Esophagus squamous epithelium (tissue), 5 donors: Measurements from ENCODE around the gene PDP2. TPM values are rescaled to one million over a fixed set of nuclear protein-coding genes. Genes with fewer than 3 reads are reported as not detected.
"Not testable (repeated sequence)": the region's sequence is repeated elsewhere in the genome, so short reads cannot be mapped to it uniquely, and the experiment has no call there.

ENCODE experiments used
- DNase-seq: peaks from one replicate; lab custom pipeline; 2025; lab: John Stamatoyannopoulos, UW
- H3K27ac ChIP-seq, 4 donors: fragments of 200-600 bp; sonication (generic); one replicate each; pipeline ENCODE4 v1.5.1; 2016 to 2019; ENCODE audit warnings: mild to moderate bottlenecking in 1 of 4
- H3K27me3 ChIP-seq, 4 donors: fragments of 200-600 bp; sonication (generic); 1 replicate in 3 of 4; 2 replicates in 1 of 4; pipeline versions ENCODE4 v1.5.1 to v1.6.0; 2017 to 2021; ENCODE audit warnings: antibody characterized with exemption in 1 of 4
- H3K36me3 ChIP-seq, 3 donors: fragments of 200-600 bp; sonication (generic); one replicate each; pipeline ENCODE4 v1.5.1; 2016 to 2019
- H3K4me1 ChIP-seq, 3 donors: fragments of 200-600 bp; sonication (generic); one replicate each; pipeline ENCODE4 v1.5.1; 2017 to 2019
- H3K4me3 ChIP-seq, 4 donors: fragments of 200-600 bp; sonication (generic); 1 replicate in 3 of 4; 2 replicates in 1 of 4; pipeline ENCODE4 v1.5.1; 2016 to 2019; ENCODE audit warnings: mild to moderate bottlenecking in 2 of 4, moderate library complexity in 1 of 4
- H3K9me3 ChIP-seq, 3 donors: fragments of 200-600 bp; sonication (generic); one replicate each; pipeline ENCODE4 v1.5.1; 2016 to 2019
- CTCF ChIP-seq, 6 experiments: fragments of 450-650 bp in 4 of 6; fragments of 200-600 bp in 2 of 6; sonication (generic) in 2 of 6; IDR thresholded peaks; one replicate each; pipeline ENCODE4 v1.5.1; 2016 to 2019; ENCODE audit warnings: antibody characterized with exemption in 6 of 6, mild to moderate bottlenecking in 4 of 6, moderate library complexity in 4 of 6
- POLR2A ChIP-seq, 4 donors: fragments of 450-650 bp; IDR thresholded peaks; one replicate each; pipeline ENCODE4 v1.6.1; 2017; ENCODE audit warnings: antibody characterized with exemption in 4 of 4, mild to moderate bottlenecking in 4 of 4, moderate library complexity in 3 of 4
- WGBS, 2 donors: methylation state at CpG; one replicate each; pipeline ENCODE4 v1.1.5; 2018; 5-methylcytosine and 5-hydroxymethylcytosine counted together
- intact Hi-C: fragments of 100-400 bp; cut with DNase I; formaldehyde crosslinking; loops from one replicate; pipeline ENCODE4 v1.15.0; 2022
- total RNA-seq, 4 donors: library from RNA; depleted of rRNA; stranded (reverse); fragments of >200 nt; gene quantifications; one replicate each; pipeline ENCODE4 v1.1.0, GENCODE V29; 2016
- donor health status: DM: yes; HTN: yes; CAD: no.

The PDP2 gene
- total RNA-seq, 4 donors from 2014 or later, result 4.1 to 12.9 (median 9.4) TPM

GRCh38 chr16:66934138-66934838 lies 54.0 kb downstream of the PDP2 start, which contains the start of gene CIAO2B:
CIAO2B (minus strand) TSS chr16:66934402; CDS start chr16:66934364, 38 bp downstream.
- peak within 1 kb of the TSS; percentile 78 to 100 (median 92) for H3K4me3 ChIP-seq
- intact Hi-C loops, result loop anchor here (5.0 kb wide), 1 partner anchor 37 kb away; no protein-coding TSS in a partner anchor
- 0% methylated on average over 13 to 22 of the region's 76 CpGs for WGBS, 2 donors
- no peaks in the 10 kb centered on the region for H3K9me3 ChIP-seq
- no peaks in the 10 kb centered on the region for H3K27me3 ChIP-seq
- peak within 1 kb of the TSS; percentile 97 to 100 (median 98) for H3K27ac ChIP-seq
- H3K4me1 ChIP-seq, result peaks cover 32 to 85% (median 36%) of the 10 kb centered on the region in 3 donors
- DNase-seq, result no peak
- H3K36me3 ChIP-seq, result peaks cover 0 to 42% (median 16%) of the 10 kb centered on the region in 3 donors
- TF ChIP-seq CTCF (IDR thresholded peaks at IDR 0.05) (peak in 1 of 6 experiments; percentile 26), POLR2A (IDR thresholded peaks at IDR 0.05) (peak in 3 of 4 donors; percentile 79 to 94 (median 83))

- 0% methylated on average over 9 to 19 of the region's 24 CpGs for WGBS, 2 donors
- not testable (repeated sequence) for H3K27me3 ChIP-seq, DNase-seq, H3K9me3 ChIP-seq
- Histone ChIP-seq H3K4me3 (peak overlapping the region; percentile 78 to 100 (median 92)), H3K36me3 (peaks cover under 1 to 48% (median 22%) of the 10 kb centered on the region in 3 donors), H3K27ac (peak overlapping the region; percentile 97 to 100 (median 98)), H3K4me1 (peaks cover 32 to 79% (median 36%) of the 10 kb centered on the region in 3 donors)
- intact Hi-C loops, result loop anchor here (5.0 kb wide), 1 partner anchor 38 kb away; no protein-coding TSS in a partner anchor
Observed at GRCh38 chr16:66934839-66935313, 54.6 kb downstream of the PDP2 start.

GRCh38 chr16:66935314-66936011 lies 55.1 kb downstream of the PDP2 start, which contains the start of gene CES2:
CES2 (plus strand) TSS chr16:66935516; CDS start chr16:66935636, 120 bp downstream.
- Histone ChIP-seq H3K27ac (peak within 1 kb of the TSS; percentile 97 to 100 (median 98)), H3K9me3 (no peaks in the 10 kb centered on the region), H3K4me1 (peaks cover 32 to 73% (median 36%) of the 10 kb centered on the region in 3 donors), H3K36me3 (peaks cover 7 to 54% (median 28%) of the 10 kb centered on the region in 3 donors), H3K27me3 (no peaks in the 10 kb centered on the region), H3K4me3 (peak within 1 kb of the TSS; percentile 78 to 100 (median 92))
- intact Hi-C loops, result no loop called here
- DNase-seq, result no peak
- 40% methylated on average over 4 of the region's 44 CpGs; no CpG with 5 or more reads in 1 of the 2 donors for WGBS, 2 donors
- peak in 3 of 4 donors; percentile 43 to 65 (median 55) for TF ChIP-seq POLR2A (IDR thresholded peaks at IDR 0.05)
- TF ChIP-seq CTCF (IDR thresholded peaks at IDR 0.05), result no peak

GRCh38 chr16:66936462-66936861 lies 56.1 kb downstream of the PDP2 start:
- peak overlapping the region; percentile 78 to 100 (median 92) for H3K4me3 ChIP-seq
- H3K27ac ChIP-seq, result peak overlapping the region in 3 of 4 donors; percentile 97 to 100 (median 98)
- TF ChIP-seq POLR2A (IDR thresholded peaks at IDR 0.05) (no peak), CTCF (IDR thresholded peaks at IDR 0.05) (no peak)
- H3K27me3 ChIP-seq, result no peaks in the 10 kb centered on the region
- peaks cover 32 to 64% (median 36%) of the 10 kb centered on the region in 3 donors for H3K4me1 ChIP-seq
- intact Hi-C loops, result no loop called here
- DNase-seq, result no peak
- WGBS, 2 donors, result 78 to 81% methylated on average over 5 to 6 of the region's 6 CpGs
- H3K36me3 ChIP-seq, result peaks cover 17 to 60% (median 38%) of the 10 kb centered on the region in 3 donors
- H3K9me3 ChIP-seq, result no peaks in the 10 kb centered on the region

GRCh38 chr16:66936889-66937554 lies 56.7 kb downstream of the PDP2 start:
- intact Hi-C loops, result no loop called here
- H3K27ac ChIP-seq, result peak overlapping the region in 3 of 4 donors; percentile 97 to 100 (median 98)
- H3K9me3 ChIP-seq, result no peaks in the 10 kb centered on the region
- no peak for DNase-seq
- no peaks in the 10 kb centered on the region for H3K27me3 ChIP-seq
- peaks cover 21 to 60% (median 43%) of the 10 kb centered on the region in 3 donors for H3K36me3 ChIP-seq
- TF ChIP-seq CTCF (IDR thresholded peaks at IDR 0.05), result peak in 2 of 6 experiments; percentile 8 to 19
- no peak for TF ChIP-seq POLR2A (IDR thresholded peaks at IDR 0.05)
- H3K4me3 ChIP-seq, result peak overlapping the region in 3 of 4 donors; percentile 89 to 100 (median 96)
- H3K4me1 ChIP-seq, result peaks cover 32 to 59% (median 36%) of the 10 kb centered on the region in 3 donors
- 90 to 93% methylated on average over 4 of the region's 4 CpGs for WGBS, 2 donors
